ENCODE measurements around the gene LILRB5. TPM values are rescaled to one million over a fixed set of nuclear protein-coding genes. Genes with fewer than 3 reads are reported as not detected.
"Not testable (repeated sequence)": the region's sequence is repeated elsewhere in the genome, so short reads cannot be mapped to it uniquely, and the experiment has no call there.

LILRB5 gene
- total and polyA plus RNA-seq, 2 donors (not counting 1 experiment from before 2014, with no cell fraction given), result 0.05 TPM; not detected in 1

- Mint-ChIP-seq H3K4me1 (no peaks in the 10 kb centered on the region), H3K9me3 (ENCODE audit: insufficient read depth) (no peaks in the 10 kb centered on the region), H3K27ac (no peak overlapping the region), H3K4me3 (no peak overlapping the region), H3K27me3 (no peaks in the 10 kb centered on the region)
- Histone ChIP-seq H3K79me2 (ENCODE audit: control insufficient read depth, insufficient read depth, low read length) (no peaks in the 10 kb centered on the region), H3K9me3 (ENCODE audit: control extremely low read depth in 1 of 3, control insufficient read depth in 2 of 3, insufficient read depth in 1 of 3, low read length in 2 of 3) (no peaks in the 10 kb centered on the region), H3K4me3 (ENCODE audit: control extremely low read depth in 1 of 5, extremely low read depth in 1 of 5, insufficient read depth in 1 of 5, low read depth in 2 of 5, low read length in 4 of 5) (no peak overlapping the region), H3K27ac (ENCODE audit: low read length in 2 of 2) (no peak overlapping the region), H2AFZ (ENCODE audit: insufficient read depth, low read depth, low read length, poor library complexity, severe bottlenecking) (no peak overlapping the region), H4K20me1 (ENCODE audit: control insufficient read depth, insufficient read depth, low read length, poor library complexity, severe bottlenecking) (no peaks in the 10 kb centered on the region), H3K36me3 (replicated peaks in 1 of 2; ENCODE audit: control extremely low read depth in 1 of 2, control insufficient read depth in 1 of 2, extremely low read depth in 1 of 2, insufficient read depth in 2 of 2, low read length in 1 of 2) (no peaks in the 10 kb centered on the region), H3K4me1 (ENCODE audit: control insufficient read depth in 2 of 2, insufficient read depth in 2 of 2, low read length in 2 of 2) (peaks cover 0 to 7% of the 10 kb centered on the region in 2 donors), H3K27me3 (replicated peaks in 1 of 4; ENCODE audit: control extremely low read depth in 1 of 4, control insufficient read depth in 3 of 4, insufficient read depth in 4 of 4, low read length in 3 of 4) (peaks cover 0 to 3% (median 0%) of the 10 kb centered on the region in 4 experiments), H3K4me2 (replicated peaks; ENCODE audit: low read depth, low read length, poor library complexity, severe bottlenecking) (no peak overlapping the region), H3K9ac (ENCODE audit: low read length) (no peak overlapping the region)
- ChIA-PET CTCF (no interaction called here), POLR2A (no interaction called here)
- intact Hi-C loops (cut with micrococcal nuclease), result no loop called here
- no peak for DNase-seq
- WGBS (ENCODE audit: insufficient coverage), result 90% methylated on average over 7 of the region's 8 CpGs
- ATAC-seq (ENCODE audit: low read depth), result no peak
- TF ChIP-seq, protein P1, sequence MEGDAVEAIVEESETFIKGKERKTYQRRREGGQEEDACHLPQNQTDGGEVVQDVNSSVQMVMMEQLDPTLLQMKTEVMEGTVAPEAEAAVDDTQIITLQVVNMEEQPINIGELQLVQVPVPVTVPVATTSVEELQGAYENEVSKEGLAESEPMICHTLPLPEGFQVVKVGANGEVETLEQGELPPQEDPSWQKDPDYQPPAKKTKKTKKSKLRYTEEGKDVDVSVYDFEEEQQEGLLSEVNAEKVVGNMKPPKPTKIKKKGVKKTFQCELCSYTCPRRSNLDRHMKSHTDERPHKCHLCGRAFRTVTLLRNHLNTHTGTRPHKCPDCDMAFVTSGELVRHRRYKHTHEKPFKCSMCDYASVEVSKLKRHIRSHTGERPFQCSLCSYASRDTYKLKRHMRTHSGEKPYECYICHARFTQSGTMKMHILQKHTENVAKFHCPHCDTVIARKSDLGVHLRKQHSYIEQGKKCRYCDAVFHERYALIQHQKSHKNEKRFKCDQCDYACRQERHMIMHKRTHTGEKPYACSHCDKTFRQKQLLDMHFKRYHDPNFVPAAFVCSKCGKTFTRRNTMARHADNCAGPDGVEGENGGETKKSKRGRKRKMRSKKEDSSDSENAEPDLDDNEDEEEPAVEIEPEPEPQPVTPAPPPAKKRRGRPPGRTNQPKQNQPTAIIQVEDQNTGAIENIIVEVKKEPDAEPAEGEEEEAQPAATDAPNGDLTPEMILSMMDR (IDR thresholded peaks at IDR 0.05), result no peak
- TF ChIP-seq EZH2 (IDR thresholded peaks at IDR 0.05; ENCODE audit: borderline replicate concordance, insufficient read depth, low read depth, low read length, poor library complexity, severe bottlenecking), result no peak
Measured at GRCh38 chr19:54218259-54218658, 38.8 kb downstream of the LILRB5 start.

GRCh38 chr19:54217517-54218247 is 39.4 kb downstream of the LILRB5 start:
- H3K27me3 ChIP-seq (replicated peaks in 1 of 4; ENCODE audit: control extremely low read depth in 1 of 4, control insufficient read depth in 3 of 4, insufficient read depth in 4 of 4, low read length in 3 of 4); intact Hi-C loops (cut with micrococcal nuclease); H3K79me2 ChIP-seq (ENCODE audit: control insufficient read depth, insufficient read depth, low read length); H3K9me3 ChIP-seq (ENCODE audit: control extremely low read depth in 1 of 3, control insufficient read depth in 2 of 3, insufficient read depth in 1 of 3, low read length in 2 of 3); H3K4me1 Mint-ChIP-seq; H3K27me3 Mint-ChIP-seq; H3K4me1 ChIP-seq (ENCODE audit: control insufficient read depth in 2 of 2, insufficient read depth in 2 of 2, low read length in 2 of 2); H3K36me3 ChIP-seq (replicated peaks in 1 of 2; ENCODE audit: control extremely low read depth in 1 of 2, control insufficient read depth in 1 of 2, extremely low read depth in 1 of 2, insufficient read depth in 2 of 2, low read length in 1 of 2); H3K9ac ChIP-seq (ENCODE audit: low read length); H3K9me3 Mint-ChIP-seq (ENCODE audit: insufficient read depth); DNase-seq; H3K27ac ChIP-seq (ENCODE audit: low read length in 2 of 2); ATAC-seq (ENCODE audit: low read depth); CTCF ChIA-PET; H3K4me3 Mint-ChIP-seq; H4K20me1 ChIP-seq (ENCODE audit: control insufficient read depth, insufficient read depth, low read length, poor library complexity, severe bottlenecking); H3K4me2 ChIP-seq (replicated peaks; ENCODE audit: low read depth, low read length, poor library complexity, severe bottlenecking); H2AFZ ChIP-seq (ENCODE audit: insufficient read depth, low read depth, low read length, poor library complexity, severe bottlenecking); POLR2A ChIA-PET; H3K27ac Mint-ChIP-seq; H3K4me3 ChIP-seq (ENCODE audit: control extremely low read depth in 1 of 5, extremely low read depth in 1 of 5, insufficient read depth in 1 of 5, low read depth in 2 of 5, low read length in 4 of 5): not testable (repeated sequence)
- WGBS (ENCODE audit: insufficient coverage), result 81% methylated on average over 9 of the region's 20 CpGs

All from B cell (primary cell).